ENCODE data around the gene ATP6V1D.
A peak's percentile ranks its signal among the peaks of the same experiment; 100 is the strongest.
"Not testable (repeated sequence)": the region's sequence is repeated elsewhere in the genome, so short reads cannot be mapped to it uniquely, and the experiment has no call there.

ATP6V1D gene

DNA sequence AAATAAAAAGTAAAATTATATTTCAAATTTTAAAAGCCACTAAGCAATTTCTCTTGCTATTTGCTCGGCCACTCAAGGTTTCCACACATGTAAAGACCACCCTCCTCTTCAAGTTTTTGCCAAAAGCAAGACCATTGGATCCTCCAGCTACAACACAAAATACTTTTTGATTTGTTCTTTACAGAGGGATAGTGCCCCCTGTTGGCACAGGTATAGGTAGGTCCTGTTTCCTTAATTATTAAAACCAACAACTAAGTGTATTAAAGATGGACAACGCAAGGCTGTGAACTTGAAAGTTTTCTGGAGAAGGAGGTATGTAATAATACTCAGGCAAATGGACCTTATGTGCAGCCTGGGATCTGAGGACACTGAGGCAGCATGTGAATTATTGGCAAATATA is 23.8 kb downstream of the ATP6V1D start:
- Histone ChIP-seq H3K36me3 (ENCODE audit: control insufficient read depth, low read length) (peaks cover 44% of the 10 kb centered on the region), H3K27ac (ENCODE audit: low read depth, low read length) (no peak overlapping the region), H3K4me3 (ENCODE audit: low read length) (no peak overlapping the region), H3K79me2 (ENCODE audit: control insufficient read depth, low read length) (no peaks in the 10 kb centered on the region), H4K20me1 (ENCODE audit: control insufficient read depth, insufficient read depth, low read depth, low read length) (no peaks in the 10 kb centered on the region), H3K4me1 (ENCODE audit: control insufficient read depth, low read length) (no peaks in the 10 kb centered on the region), H3K4me2 (ENCODE audit: low read length) (no peak overlapping the region), H3F3A (ENCODE audit: control insufficient read depth, insufficient read depth) (no peaks in the 10 kb centered on the region), H3K9me2 (replicated peaks; ENCODE audit: control insufficient read depth, low read length) (no peaks in the 10 kb centered on the region), H3K9me3 (ENCODE audit: control insufficient read depth, insufficient read depth, low read length) (no peaks in the 10 kb centered on the region), H3K27me3 (ENCODE audit: control insufficient read depth, low read length) (no peaks in the 10 kb centered on the region)
- TF ChIP-seq, protein P1, sequence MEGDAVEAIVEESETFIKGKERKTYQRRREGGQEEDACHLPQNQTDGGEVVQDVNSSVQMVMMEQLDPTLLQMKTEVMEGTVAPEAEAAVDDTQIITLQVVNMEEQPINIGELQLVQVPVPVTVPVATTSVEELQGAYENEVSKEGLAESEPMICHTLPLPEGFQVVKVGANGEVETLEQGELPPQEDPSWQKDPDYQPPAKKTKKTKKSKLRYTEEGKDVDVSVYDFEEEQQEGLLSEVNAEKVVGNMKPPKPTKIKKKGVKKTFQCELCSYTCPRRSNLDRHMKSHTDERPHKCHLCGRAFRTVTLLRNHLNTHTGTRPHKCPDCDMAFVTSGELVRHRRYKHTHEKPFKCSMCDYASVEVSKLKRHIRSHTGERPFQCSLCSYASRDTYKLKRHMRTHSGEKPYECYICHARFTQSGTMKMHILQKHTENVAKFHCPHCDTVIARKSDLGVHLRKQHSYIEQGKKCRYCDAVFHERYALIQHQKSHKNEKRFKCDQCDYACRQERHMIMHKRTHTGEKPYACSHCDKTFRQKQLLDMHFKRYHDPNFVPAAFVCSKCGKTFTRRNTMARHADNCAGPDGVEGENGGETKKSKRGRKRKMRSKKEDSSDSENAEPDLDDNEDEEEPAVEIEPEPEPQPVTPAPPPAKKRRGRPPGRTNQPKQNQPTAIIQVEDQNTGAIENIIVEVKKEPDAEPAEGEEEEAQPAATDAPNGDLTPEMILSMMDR (IDR thresholded peaks at IDR 0.05; ENCODE audit: low read depth, low read length, poor library complexity, severe bottlenecking) = peak; percentile 72
- TF ChIP-seq EZH2phosphoT487 (IDR thresholded peaks at IDR 0.05; ENCODE audit: borderline replicate concordance, low read length) = no peak

GRCh38 chr14:67332468-67332867 is 27.1 kb downstream of the ATP6V1D start:
- TF ChIP-seq, protein P1 (IDR thresholded peaks at IDR 0.05; ENCODE audit: low read depth, low read length, poor library complexity, severe bottlenecking) = no peak
- TF ChIP-seq EZH2phosphoT487 (IDR thresholded peaks at IDR 0.05; ENCODE audit: borderline replicate concordance, low read length) = no peak
- no peaks in the 10 kb centered on the region for H4K20me1 ChIP-seq (ENCODE audit: control insufficient read depth, insufficient read depth, low read depth, low read length)
- H3F3A ChIP-seq (ENCODE audit: control insufficient read depth, insufficient read depth) = no peaks in the 10 kb centered on the region
- H3K4me1 ChIP-seq (ENCODE audit: control insufficient read depth, low read length) = no peaks in the 10 kb centered on the region
- peaks cover 33% of the 10 kb centered on the region for H3K36me3 ChIP-seq (ENCODE audit: control insufficient read depth, low read length)
- no peak overlapping the region for H3K4me3 ChIP-seq (ENCODE audit: low read length)
- no peaks in the 10 kb centered on the region for H3K9me2 ChIP-seq (replicated peaks; ENCODE audit: control insufficient read depth, low read length)
- H3K9me3 ChIP-seq (ENCODE audit: control insufficient read depth, insufficient read depth, low read length) = no peaks in the 10 kb centered on the region
- no peaks in the 10 kb centered on the region for H3K79me2 ChIP-seq (ENCODE audit: control insufficient read depth, low read length)
- no peaks in the 10 kb centered on the region for H3K27me3 ChIP-seq (ENCODE audit: control insufficient read depth, low read length)
- H3K4me2 ChIP-seq (ENCODE audit: low read length) = no peak overlapping the region
- no peak overlapping the region for H3K27ac ChIP-seq (ENCODE audit: low read depth, low read length)

GRCh38 chr14:67331368-67332125 is 28.1 kb downstream of the ATP6V1D start:
- Histone ChIP-seq H3K36me3 (ENCODE audit: control insufficient read depth, low read length) (peaks cover 27% of the 10 kb centered on the region), H3K4me1 (ENCODE audit: control insufficient read depth, low read length) (no peaks in the 10 kb centered on the region), H3K4me2 (ENCODE audit: low read length) (no peak overlapping the region), H3K9me2 (replicated peaks; ENCODE audit: control insufficient read depth, low read length) (no peaks in the 10 kb centered on the region), H3F3A (ENCODE audit: control insufficient read depth, insufficient read depth) (no peaks in the 10 kb centered on the region), H3K27ac (ENCODE audit: low read depth, low read length) (no peak overlapping the region), H3K9me3 (ENCODE audit: control insufficient read depth, insufficient read depth, low read length) (no peaks in the 10 kb centered on the region), H3K79me2 (ENCODE audit: control insufficient read depth, low read length) (no peaks in the 10 kb centered on the region), H3K27me3 (ENCODE audit: control insufficient read depth, low read length) (no peaks in the 10 kb centered on the region), H4K20me1 (ENCODE audit: control insufficient read depth, insufficient read depth, low read depth, low read length) (no peaks in the 10 kb centered on the region), H3K4me3 (ENCODE audit: low read length) (no peak overlapping the region)
- TF ChIP-seq, protein P1 (IDR thresholded peaks at IDR 0.05; ENCODE audit: low read depth, low read length, poor library complexity, severe bottlenecking) = no peak
- no peak for TF ChIP-seq EZH2phosphoT487 (IDR thresholded peaks at IDR 0.05; ENCODE audit: borderline replicate concordance, low read length)

DNA sequence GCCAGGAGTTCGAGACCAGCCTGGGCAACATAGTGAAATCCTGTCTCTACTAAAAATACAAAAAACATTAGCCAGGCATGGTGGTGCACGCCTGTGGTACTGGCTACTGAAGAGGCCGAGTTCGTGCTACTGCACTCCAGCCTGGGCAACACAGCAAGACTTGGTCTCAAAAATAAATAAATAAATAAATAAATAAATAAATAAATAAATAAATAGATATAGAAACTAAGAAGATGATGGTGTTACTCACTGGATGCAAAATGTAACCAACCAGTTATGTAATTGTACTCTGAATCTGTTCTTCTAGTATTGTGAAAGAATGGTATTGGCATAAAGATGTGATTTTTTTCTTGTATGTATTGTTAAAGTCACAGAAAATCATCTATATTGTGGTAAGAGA is 29.9 kb downstream of the ATP6V1D start:
- not testable (repeated sequence) for H3K9me2 ChIP-seq (replicated peaks; ENCODE audit: control insufficient read depth, low read length); H3K79me2 ChIP-seq (ENCODE audit: control insufficient read depth, low read length); H3K27ac ChIP-seq (ENCODE audit: low read depth, low read length); H3F3A ChIP-seq (ENCODE audit: control insufficient read depth, insufficient read depth); H3K4me2 ChIP-seq (ENCODE audit: low read length); H3K9me3 ChIP-seq (ENCODE audit: control insufficient read depth, insufficient read depth, low read length); H3K27me3 ChIP-seq (ENCODE audit: control insufficient read depth, low read length); H3K4me3 ChIP-seq (ENCODE audit: low read length); H4K20me1 ChIP-seq (ENCODE audit: control insufficient read depth, insufficient read depth, low read depth, low read length); H3K4me1 ChIP-seq (ENCODE audit: control insufficient read depth, low read length)
- H3K36me3 ChIP-seq (ENCODE audit: control insufficient read depth, low read length) = peaks cover 17% of the 10 kb centered on the region

Data from DOHH2 (cell line).